Heart left ventricle (tissue), 13 donors: Measurements from ENCODE around the gene MGAT5.

Experiments used
- POLR2A ChIP-seq, 2 donors: fragments of 450-650 bp; IDR thresholded peaks; one replicate each; pipeline ENCODE4 v1.6.1; 2017; ENCODE audit warnings: antibody characterized with exemption in 2 of 2, mild to moderate bottlenecking in 2 of 2, moderate library complexity in 2 of 2
- TF ChIP-seq, protein P1 (sequence below), 12 donors: fragments of 200-600 bp; sonication (generic) in 4 of 12; IDR thresholded peaks; one replicate each; pipeline versions ENCODE4 v1.5.0 to v1.8.0; 2018 to 2022; ENCODE audit warnings: antibody characterized with exemption in 12 of 12, mild to moderate bottlenecking in 5 of 12
- donor health status: ischemic (EF 13 %, LVEDD 7.1; RV severe dilation, severe dysfunction).
- donor health status: DM: no; HTN: yes; CAD: no.
- donor health status: DM: no; HTN: no; CAD: no.
- donor health status: ischemic (EF 25% LVEDD 6.9; RV normal size, moderate dysfunction).
- donor health status: ischemic (EF 25% LVEDD 5.7; RV mildly dilated, moderate dysfunction).
- donor health status: ischemic (EF 35%, LVEDD 5.7; RV mildly dilated, moderate dysfunction).
- donor health status: nonischemic (EF 11% LVEDD 7.7; RV severe dilation, severe dysfunction).
- donor health status: DM: yes; HTN: yes; CAD: no.
- donor health status: PGD.
- donor health status: ischemic (EF 29% LVEDD 5.4; RV normal size, mild dysfunction).
- donor health status: nonischemic (EF 23%, LVEDD 6.1; RV moderate dilation, normal function).

DNA sequence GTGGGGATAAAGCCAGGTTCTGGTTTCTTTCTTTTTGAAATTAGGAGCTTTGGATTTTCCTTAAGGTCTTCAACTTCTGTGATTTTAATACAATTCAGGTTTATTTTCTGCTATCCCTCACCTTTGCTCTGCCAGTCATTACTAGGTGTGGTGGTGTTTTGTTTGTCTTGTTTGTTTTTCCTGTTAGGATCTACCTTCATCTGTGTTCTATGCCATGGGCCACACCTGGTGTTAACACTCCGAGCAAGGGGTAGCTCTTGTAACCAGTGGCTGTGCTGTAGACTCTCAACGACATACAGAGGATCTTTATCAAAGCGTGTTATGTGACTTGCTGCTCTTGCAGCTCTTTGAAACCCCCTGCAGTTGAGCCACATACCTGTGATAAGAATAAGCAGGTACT, 38.6 kb downstream of the MGAT5 start:
- TF ChIP-seq, protein P1, sequence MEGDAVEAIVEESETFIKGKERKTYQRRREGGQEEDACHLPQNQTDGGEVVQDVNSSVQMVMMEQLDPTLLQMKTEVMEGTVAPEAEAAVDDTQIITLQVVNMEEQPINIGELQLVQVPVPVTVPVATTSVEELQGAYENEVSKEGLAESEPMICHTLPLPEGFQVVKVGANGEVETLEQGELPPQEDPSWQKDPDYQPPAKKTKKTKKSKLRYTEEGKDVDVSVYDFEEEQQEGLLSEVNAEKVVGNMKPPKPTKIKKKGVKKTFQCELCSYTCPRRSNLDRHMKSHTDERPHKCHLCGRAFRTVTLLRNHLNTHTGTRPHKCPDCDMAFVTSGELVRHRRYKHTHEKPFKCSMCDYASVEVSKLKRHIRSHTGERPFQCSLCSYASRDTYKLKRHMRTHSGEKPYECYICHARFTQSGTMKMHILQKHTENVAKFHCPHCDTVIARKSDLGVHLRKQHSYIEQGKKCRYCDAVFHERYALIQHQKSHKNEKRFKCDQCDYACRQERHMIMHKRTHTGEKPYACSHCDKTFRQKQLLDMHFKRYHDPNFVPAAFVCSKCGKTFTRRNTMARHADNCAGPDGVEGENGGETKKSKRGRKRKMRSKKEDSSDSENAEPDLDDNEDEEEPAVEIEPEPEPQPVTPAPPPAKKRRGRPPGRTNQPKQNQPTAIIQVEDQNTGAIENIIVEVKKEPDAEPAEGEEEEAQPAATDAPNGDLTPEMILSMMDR (IDR thresholded peaks at IDR 0.05) = no peak
- TF ChIP-seq POLR2A (IDR thresholded peaks at IDR 0.05) = no peak
